B cell (primary cell): ENCODE measurements around the gene MED31. TPM values are rescaled to one million over a fixed set of nuclear protein-coding genes. Genes with fewer than 3 reads are reported as not detected.

Experiments used
- ATAC-seq: fragments of 200-7000 bp; cut with Tn5 transposase; one replicate; pipeline ENCODE4 v1.10.0; 2021; ENCODE audit warnings: low read depth, mild to moderate bottlenecking, moderate number of reproducible peaks, moderate library complexity
- CTCF ChIA-PET: fragments of 350-600 bp; sonication (Branson Sonifier 250); formaldehyde crosslinking; loops from one replicate; lab custom pipeline; 2021; ENCODE audit warnings: antibody characterized with exemption, inconsistent platforms; lab: Charles Lee
- POLR2A ChIA-PET: fragments of 350-600 bp; sonication (Branson Sonifier 250); formaldehyde crosslinking; loops from one replicate; lab custom pipeline; 2021; ENCODE audit warnings: antibody characterized with exemption; lab: Charles Lee
- DNase-seq: peaks from one replicate; pipeline ENCODE4 v3.0.0; 2013
- H2AFZ ChIP-seq: 2 replicates; pipeline ENCODE4 v1.6.1; 2012; ENCODE audit warnings: mild to moderate bottlenecking, low read depth, low read length; ENCODE audit not compliant: insufficient read depth, poor library complexity, severe bottlenecking
- H3K27ac ChIP-seq, 2 donors: 1 replicate in 1 of 2; 2 replicates in 1 of 2; pipeline ENCODE4 v1.5.1; 2012 to 2013; ENCODE audit warnings: low read length in 2 of 2, mild to moderate bottlenecking in 2 of 2, moderate library complexity in 1 of 2
- H3K27me3 ChIP-seq, 4 experiments: fragments of 200-600 bp in 1 of 4; sonication (generic) in 1 of 4; replicated peaks in 1 of 4; 1 replicate in 2 of 4; 2 replicates in 2 of 4; pipeline versions ENCODE4 v1.6.1 to v1.7.0; 2013 to 2016; ENCODE audit warnings: low read length in 3 of 4, mild to moderate bottlenecking in 2 of 4, mixed read lengths in 1 of 4, moderate library complexity in 1 of 4; ENCODE audit not compliant: insufficient read depth in 4 of 4, control insufficient read depth in 3 of 4; ENCODE audit errors: control extremely low read depth in 1 of 4
- H3K36me3 ChIP-seq, 2 experiments: replicated peaks in 1 of 2; 1 replicate in 1 of 2; 2 replicates in 1 of 2; pipeline versions ENCODE4 v1.6.1 to v1.7.1; 2013; ENCODE audit warnings: low read length in 1 of 2; ENCODE audit not compliant: insufficient read depth in 2 of 2, control insufficient read depth in 1 of 2; ENCODE audit errors: control extremely low read depth in 1 of 2, extremely low read depth in 1 of 2
- H3K4me1 ChIP-seq, 2 donors: fragments of 200-600 bp in 1 of 2; sonication (generic) in 1 of 2; 1 replicate in 1 of 2; 2 replicates in 1 of 2; pipeline versions ENCODE4 v1.5.1 to v1.6.1; 2013 to 2017; ENCODE audit warnings: low read length in 2 of 2; ENCODE audit not compliant: control insufficient read depth in 2 of 2, insufficient read depth in 2 of 2
- H3K4me2 ChIP-seq: replicated peaks from 2 replicates; pipeline ENCODE3; 2012; ENCODE audit warnings: mild to moderate bottlenecking, low read depth, low read length; ENCODE audit not compliant: poor library complexity, severe bottlenecking
- H3K4me3 ChIP-seq, 5 experiments: fragments of 200-600 bp in 1 of 5; sonication (generic) in 1 of 5; 1 replicate in 3 of 5; 2 replicates in 2 of 5; pipeline versions ENCODE4 v1.5.1 to v1.7.0; 2011 to 2016; ENCODE audit warnings: low read length in 4 of 5, mild to moderate bottlenecking in 4 of 5, low read depth in 2 of 5, control low read depth in 1 of 5, moderate library complexity in 1 of 5; ENCODE audit not compliant: insufficient read depth in 1 of 5; ENCODE audit errors: control extremely low read depth in 1 of 5, extremely low read depth in 1 of 5
- H3K79me2 ChIP-seq: fragments of 200-600 bp; sonication (generic); one replicate; pipeline ENCODE4 v1.6.0; 2016; ENCODE audit warnings: low read length; ENCODE audit not compliant: control insufficient read depth, insufficient read depth
- H3K9ac ChIP-seq: fragments of 200-600 bp; sonication (generic); 2 replicates; pipeline ENCODE4 v1.6.1; 2017; ENCODE audit warnings: mild to moderate bottlenecking, low read length, moderate library complexity
- H3K9me3 ChIP-seq, 3 donors: one replicate each; pipeline versions ENCODE4 v1.6.1 to v1.7.1; 2013; ENCODE audit warnings: low read length in 2 of 3; ENCODE audit not compliant: control insufficient read depth in 2 of 3, insufficient read depth in 1 of 3; ENCODE audit errors: control extremely low read depth in 1 of 3
- H4K20me1 ChIP-seq: 2 replicates; pipeline ENCODE4 v1.6.0; 2012; ENCODE audit warnings: mild to moderate bottlenecking, low read length; ENCODE audit not compliant: insufficient read depth, control insufficient read depth, poor library complexity, severe bottlenecking
- H3K27ac Mint-ChIP-seq: one replicate; pipeline ENCODE4 v1.8.0; 2021; ENCODE audit warnings: mixed read lengths
- H3K27me3 Mint-ChIP-seq: one replicate; pipeline ENCODE4 v1.8.0; 2021; ENCODE audit warnings: mixed read lengths
- H3K4me1 Mint-ChIP-seq: one replicate; pipeline ENCODE4 v1.8.0; 2021; ENCODE audit warnings: mixed read lengths
- H3K4me3 Mint-ChIP-seq: one replicate; pipeline ENCODE4 v1.8.0; 2021; ENCODE audit warnings: mixed read lengths
- H3K9me3 Mint-ChIP-seq: one replicate; pipeline ENCODE4 v1.8.0; 2022; ENCODE audit warnings: mixed read lengths; ENCODE audit not compliant: insufficient read depth
- EZH2 ChIP-seq: IDR thresholded peaks from 2 replicates; pipeline ENCODE4 v1.6.1; 2012; ENCODE audit warnings: borderline replicate concordance, low read depth, mild to moderate bottlenecking, moderate library complexity, low read length; ENCODE audit not compliant: insufficient read depth, poor library complexity, severe bottlenecking
- WGBS: methylation state at CpG from one replicate; pipeline ENCODE4 v1.1.5; 2013; ENCODE audit warnings: missing lambda C conversion rate; ENCODE audit not compliant: insufficient coverage; 5-methylcytosine and 5-hydroxymethylcytosine counted together
- intact Hi-C: fragments of 100-400 bp; cut with micrococcal nuclease; formaldehyde crosslinking; loops from one replicate; pipeline ENCODE4 v1.10.0; 2022
- polyA plus RNA-seq: library from polyadenylated mRNA; depleted of rRNA; stranded (reverse); fragments of >200 nt; gene quantifications from 2 replicates; pipeline ENCODE4 v1.2.3, GENCODE V29; 2012
- total RNA-seq, 2 donors: library from RNA; stranded (reverse); fragments of 120-200 nt in 1 of 2; gene quantifications; 1 replicate in 1 of 2; 2 replicates in 1 of 2; pipeline versions ENCODE4 v1.2.3 to v1.2.4, GENCODE V29; 2013 to 2022
- TF ChIP-seq, protein P1 (sequence below): fragments of 200-600 bp; IDR thresholded peaks from one replicate; pipeline ENCODE4 v1.8.0; 2022; ENCODE audit warnings: antibody characterized with exemption, mild to moderate bottlenecking

The MED31 gene
- total and polyA plus RNA-seq, 2 donors (not counting 1 experiment from before 2014, with no cell fraction given): 9.2 to 25.5 TPM

DNA sequence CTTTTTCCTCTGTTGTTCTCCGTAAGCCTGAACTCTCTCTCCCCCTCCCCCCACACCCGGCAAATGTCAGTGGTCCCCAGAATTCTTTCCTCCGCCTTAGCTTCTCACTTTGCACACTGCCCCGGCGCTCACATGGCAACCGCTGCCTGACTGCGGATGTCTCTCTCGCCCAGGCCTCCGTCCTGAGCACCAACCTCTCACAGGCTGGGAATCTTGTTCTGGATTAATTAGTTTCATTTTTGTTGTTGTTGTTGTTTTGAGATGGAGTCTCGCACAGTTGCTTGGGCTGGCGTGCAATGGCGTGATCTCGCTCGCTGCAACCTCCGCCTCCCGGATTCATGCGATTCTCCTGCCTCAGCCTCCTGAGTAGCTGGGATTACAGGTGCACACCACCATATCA is 16.8 kb upstream of the MED31 start:
- Histone ChIP-seq H3K4me1 (peaks cover 0 to 12% of the 10 kb centered on the region in 2 donors), H3K27me3 (no peaks in the 10 kb centered on the region), H3K27ac (no peak overlapping the region), H3K79me2 (peaks cover 32% of the 10 kb centered on the region), H2AFZ (no peak overlapping the region), H3K4me3 (no peak overlapping the region), H3K4me2 (no peak overlapping the region), H3K36me3 (peaks cover 0 to 23% of the 10 kb centered on the region in 2 experiments), H3K9me3 (no peaks in the 10 kb centered on the region), H4K20me1 (peaks cover 23% of the 10 kb centered on the region), H3K9ac (no peak overlapping the region)
- H3K9me3 Mint-ChIP-seq: no peaks in the 10 kb centered on the region
- no peak overlapping the region for H3K4me3 Mint-ChIP-seq
- POLR2A ChIA-PET: no interaction called here
- no peak for TF ChIP-seq EZH2
- TF ChIP-seq, protein P1, sequence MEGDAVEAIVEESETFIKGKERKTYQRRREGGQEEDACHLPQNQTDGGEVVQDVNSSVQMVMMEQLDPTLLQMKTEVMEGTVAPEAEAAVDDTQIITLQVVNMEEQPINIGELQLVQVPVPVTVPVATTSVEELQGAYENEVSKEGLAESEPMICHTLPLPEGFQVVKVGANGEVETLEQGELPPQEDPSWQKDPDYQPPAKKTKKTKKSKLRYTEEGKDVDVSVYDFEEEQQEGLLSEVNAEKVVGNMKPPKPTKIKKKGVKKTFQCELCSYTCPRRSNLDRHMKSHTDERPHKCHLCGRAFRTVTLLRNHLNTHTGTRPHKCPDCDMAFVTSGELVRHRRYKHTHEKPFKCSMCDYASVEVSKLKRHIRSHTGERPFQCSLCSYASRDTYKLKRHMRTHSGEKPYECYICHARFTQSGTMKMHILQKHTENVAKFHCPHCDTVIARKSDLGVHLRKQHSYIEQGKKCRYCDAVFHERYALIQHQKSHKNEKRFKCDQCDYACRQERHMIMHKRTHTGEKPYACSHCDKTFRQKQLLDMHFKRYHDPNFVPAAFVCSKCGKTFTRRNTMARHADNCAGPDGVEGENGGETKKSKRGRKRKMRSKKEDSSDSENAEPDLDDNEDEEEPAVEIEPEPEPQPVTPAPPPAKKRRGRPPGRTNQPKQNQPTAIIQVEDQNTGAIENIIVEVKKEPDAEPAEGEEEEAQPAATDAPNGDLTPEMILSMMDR: no peak
- CTCF ChIA-PET: interaction anchor here (1.0 to 1.6 kb wide), 2 partner anchors 9 to 43 kb away, joined by 3 to 7 read pairs; no protein-coding TSS in a partner anchor
- intact Hi-C loops: no loop called here
- no peaks in the 10 kb centered on the region for H3K27me3 Mint-ChIP-seq
- ATAC-seq (no peak), DNase-seq (no peak)
- H3K27ac Mint-ChIP-seq: no peak overlapping the region
- WGBS: 99% methylated on average over 11 of the region's 17 CpGs
- peaks cover 20% of the 10 kb centered on the region for H3K4me1 Mint-ChIP-seq

DNA sequence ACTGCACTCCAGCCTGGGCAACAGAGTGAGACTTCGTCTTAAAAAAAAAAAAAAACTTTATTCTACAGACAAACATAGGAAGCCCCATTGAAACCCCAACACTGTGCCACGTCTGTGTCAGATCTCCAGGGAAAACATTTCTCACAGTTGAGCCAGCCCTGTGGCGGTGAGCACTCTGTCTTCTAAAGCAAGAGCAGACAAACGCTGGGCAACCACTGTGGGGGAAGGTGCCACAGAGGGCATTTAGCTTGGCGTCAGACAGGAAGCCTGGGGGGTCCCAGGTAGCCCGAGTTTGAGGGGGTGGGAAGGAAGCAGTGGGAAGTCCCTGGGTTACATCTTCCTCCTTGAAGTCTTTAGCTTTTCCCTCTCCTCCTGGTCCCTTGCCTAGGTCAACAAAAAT is 16.1 kb upstream of the MED31 start:
- POLR2A ChIA-PET: no interaction called here
- no peaks in the 10 kb centered on the region for H3K9me3 ChIP-seq

More for the DNA sequence above, 16.1 kb upstream of the MED31 start:
- Histone ChIP-seq H3K27ac (no peak overlapping the region), H3K4me3 (no peak overlapping the region), H3K79me2 (peaks cover 36% of the 10 kb centered on the region), H3K27me3 (no peaks in the 10 kb centered on the region), H4K20me1 (peaks cover 23% of the 10 kb centered on the region), H3K4me2 (no peak overlapping the region), H3K9ac (no peak overlapping the region), H3K4me1 (peaks cover 4 to 17% of the 10 kb centered on the region in 2 donors), H2AFZ (no peak overlapping the region), H3K36me3 (peaks cover 0 to 23% of the 10 kb centered on the region in 2 experiments)
- no peaks in the 10 kb centered on the region for H3K9me3 Mint-ChIP-seq
- WGBS: 14% methylated on average over 5 of the region's 6 CpGs
- no peak for ATAC-seq
- no peaks in the 10 kb centered on the region for H3K27me3 Mint-ChIP-seq
- H3K27ac Mint-ChIP-seq: no peak overlapping the region
- TF ChIP-seq EZH2: no peak
- TF ChIP-seq, protein P1: no peak
- peaks cover 25% of the 10 kb centered on the region for H3K4me1 Mint-ChIP-seq
- H3K4me3 Mint-ChIP-seq: no peak overlapping the region
- DNase-seq: no peak
- intact Hi-C loops: no loop called here
- CTCF ChIA-PET: interaction anchor here (0.7 to 2.4 kb wide), 7 partner anchors 10 to 244 kb away, joined by 3 to 15 read pairs (median 6); no protein-coding TSS in a partner anchor
